Natural killer cell (primary cell): ENCODE measurements around the gene PNCK. TPM values are rescaled to one million over a fixed set of nuclear protein-coding genes. Genes with fewer than 3 reads are reported as not detected.

Source experiments
- ATAC-seq, 3 donors: fragments of 150-1000 bp in 2 of 3; fragments of 200-7000 bp in 1 of 3; cut with Tn5 transposase; 1 replicate in 1 of 3; 2 replicates in 2 of 3; pipeline ENCODE4 v1.10.0; 2021; ENCODE audit warnings: mild to moderate bottlenecking in 2 of 3, moderate library complexity in 2 of 3
- DNase-seq, 2 donors: peaks; one replicate each; pipeline versions ENCODE4 v3.0.0 to v3.0.0-alpha.2; 2013 to 2021; ENCODE audit warnings: mixed read lengths in 1 of 2
- H3K27ac ChIP-seq: one replicate; pipeline ENCODE4 v1.5.1; 2013; ENCODE audit warnings: mild to moderate bottlenecking, low read length
- H3K27me3 ChIP-seq: one replicate; pipeline ENCODE4 v1.6.1; 2013; ENCODE audit warnings: low read length; ENCODE audit not compliant: control insufficient read depth, insufficient read depth
- H3K36me3 ChIP-seq: one replicate; pipeline ENCODE4 v1.6.1; 2013; ENCODE audit warnings: low read length; ENCODE audit not compliant: control insufficient read depth, insufficient read depth
- H3K4me1 ChIP-seq: one replicate; pipeline ENCODE4 v1.6.1; 2013; ENCODE audit warnings: low read length; ENCODE audit not compliant: control insufficient read depth, insufficient read depth
- H3K4me3 ChIP-seq: one replicate; pipeline ENCODE4 v1.5.1; 2013; ENCODE audit warnings: low read length
- H3K9me3 ChIP-seq: one replicate; pipeline ENCODE4 v1.6.1; 2013; ENCODE audit warnings: low read length; ENCODE audit not compliant: control insufficient read depth, insufficient read depth
- H3K27ac Mint-ChIP-seq, 2 donors: one replicate each; pipeline ENCODE4 v1.8.0; 2022; ENCODE audit warnings: mild to moderate bottlenecking in 2 of 2, mixed read lengths in 2 of 2, moderate library complexity in 1 of 2
- H3K27me3 Mint-ChIP-seq, 2 donors: one replicate each; pipeline ENCODE4 v1.8.0; 2022; ENCODE audit warnings: low read depth in 2 of 2, mixed read lengths in 2 of 2
- H3K36me3 Mint-ChIP-seq: one replicate; pipeline ENCODE4 v1.8.0; 2022; ENCODE audit warnings: mixed read lengths
- H3K4me1 Mint-ChIP-seq, 2 donors: one replicate each; pipeline ENCODE4 v1.8.0; 2022; ENCODE audit warnings: mixed read lengths in 2 of 2
- H3K4me3 Mint-ChIP-seq: one replicate; pipeline ENCODE4 v1.8.0; 2022; ENCODE audit warnings: mild to moderate bottlenecking, moderate library complexity, mixed read lengths
- H3K9me3 Mint-ChIP-seq, 2 donors: one replicate each; pipeline ENCODE4 v1.8.0; 2022; ENCODE audit warnings: mixed read lengths in 2 of 2
- CTCF ChIP-seq: fragments of 200-600 bp; IDR thresholded peaks from one replicate; pipeline ENCODE4 v1.8.0; 2022; ENCODE audit warnings: antibody characterized with exemption
- WGBS: methylation state at CpG from one replicate; pipeline ENCODE4 v1.1.7; 2013; ENCODE audit warnings: missing lambda C conversion rate; ENCODE audit not compliant: insufficient coverage; 5-methylcytosine and 5-hydroxymethylcytosine counted together
- intact Hi-C: fragments of 100-400 bp; cut with micrococcal nuclease; formaldehyde crosslinking; loops from one replicate; pipeline ENCODE4 v1.14.2; 2022
- total RNA-seq, 4 donors: library from RNA; stranded (reverse); fragments of 120-200 nt in 1 of 4; gene quantifications; one replicate each; pipeline versions ENCODE4 v1.2.3 to v1.2.4, GENCODE V29; 2013 to 2022

The PNCK gene
- total RNA-seq, 3 donors from 2014 or later (not counting 1 experiment from before 2014, with no cell fraction given): 0.66 to 1.1 (median 0.97) TPM

GRCh38 chrX:153633048-153633447, 40.6 kb downstream of the PNCK start:
- intact Hi-C loops: no loop called here
- DNase-seq: no peak
- no peak overlapping the region for H3K4me3 ChIP-seq
- Mint-ChIP-seq H3K4me3 (no peak overlapping the region), H3K4me1 (no peaks in the 10 kb centered on the region), H3K27ac (no peak overlapping the region), H3K9me3 (no peaks in the 10 kb centered on the region), H3K36me3 (no peaks in the 10 kb centered on the region), H3K27me3 (peaks cover 2 to 7% of the 10 kb centered on the region in 2 donors)
- no peak for ATAC-seq
- TF ChIP-seq CTCF: no peak
- H3K27ac ChIP-seq: no peak overlapping the region
- H3K27me3 ChIP-seq: no peaks in the 10 kb centered on the region
- H3K36me3 ChIP-seq: no peaks in the 10 kb centered on the region
- WGBS: 88% methylated on average over 14 of the region's 14 CpGs
- H3K9me3 ChIP-seq: no peaks in the 10 kb centered on the region
- no peaks in the 10 kb centered on the region for H3K4me1 ChIP-seq

GRCh38 chrX:153632595-153632946, 41.0 kb downstream of the PNCK start:
- H3K4me3 Mint-ChIP-seq: no peak overlapping the region
- no peak for DNase-seq

GRCh38 chrX:153631907-153632594, 41.6 kb downstream of the PNCK start:
- no peaks in the 10 kb centered on the region for H3K4me1 ChIP-seq
- H3K36me3 ChIP-seq: no peaks in the 10 kb centered on the region
- H3K9me3 ChIP-seq: no peaks in the 10 kb centered on the region
- ATAC-seq (no peak), DNase-seq (no peak)
- Mint-ChIP-seq H3K4me1 (no peaks in the 10 kb centered on the region), H3K27ac (no peak overlapping the region), H3K36me3 (no peaks in the 10 kb centered on the region), H3K27me3 (peaks cover 2 to 7% of the 10 kb centered on the region in 2 donors), H3K9me3 (no peaks in the 10 kb centered on the region), H3K4me3 (no peak overlapping the region)
- H3K27me3 ChIP-seq: no peaks in the 10 kb centered on the region
- no peak for TF ChIP-seq CTCF
- no peak overlapping the region for H3K27ac ChIP-seq
- intact Hi-C loops: no loop called here
- H3K4me3 ChIP-seq: no peak overlapping the region
- 92% methylated on average over 13 of the region's 19 CpGs for WGBS

More at GRCh38 chrX:153632595-153632946, 41.0 kb downstream of the PNCK start:
- Histone ChIP-seq H3K4me1 (no peaks in the 10 kb centered on the region), H3K9me3 (no peaks in the 10 kb centered on the region), H3K27ac (no peak overlapping the region), H3K27me3 (no peaks in the 10 kb centered on the region), H3K36me3 (no peaks in the 10 kb centered on the region), H3K4me3 (no peak overlapping the region)
- WGBS: 94% methylated on average over 6 of the region's 7 CpGs
- intact Hi-C loops: no loop called here
- no peak for TF ChIP-seq CTCF
- no peaks in the 10 kb centered on the region for H3K4me1 Mint-ChIP-seq
- H3K36me3 Mint-ChIP-seq: no peaks in the 10 kb centered on the region
- H3K9me3 Mint-ChIP-seq: no peaks in the 10 kb centered on the region
- no peak for ATAC-seq
- peaks cover 2 to 7% of the 10 kb centered on the region in 2 donors for H3K27me3 Mint-ChIP-seq
- H3K27ac Mint-ChIP-seq: no peak overlapping the region

- H3K9me3 Mint-ChIP-seq: no peaks in the 10 kb centered on the region
- no peak overlapping the region for H3K27ac Mint-ChIP-seq
- Histone ChIP-seq H3K4me3 (no peak overlapping the region), H3K9me3 (no peaks in the 10 kb centered on the region), H3K36me3 (no peaks in the 10 kb centered on the region), H3K27ac (no peak overlapping the region), H3K4me1 (no peaks in the 10 kb centered on the region), H3K27me3 (no peaks in the 10 kb centered on the region)
- no peaks in the 10 kb centered on the region for H3K36me3 Mint-ChIP-seq
- intact Hi-C loops: no loop called here
- H3K27me3 Mint-ChIP-seq: peaks cover 2 to 7% of the 10 kb centered on the region in 2 donors
- DNase-seq: no peak
- WGBS: 98% methylated on average over 2 of the region's 2 CpGs
- no peaks in the 10 kb centered on the region for H3K4me1 Mint-ChIP-seq
- ATAC-seq: no peak
- H3K4me3 Mint-ChIP-seq: no peak overlapping the region
- no peak for TF ChIP-seq CTCF
Measured at GRCh38 chrX:153631346-153631745, 42.3 kb downstream of the PNCK start.
